NCI-H69 (cell line): ENCODE results near the gene PAPPA.

ENCODE experiments used
- DNase-seq: peaks from one replicate; lab custom pipeline; 2025; lab: John Stamatoyannopoulos, UW

PAPPA gene

GRCh38 chr9:116151966-116152381 is 1.6 kb upstream of the PAPPA start:
- DNase-seq = no peak

DNA sequence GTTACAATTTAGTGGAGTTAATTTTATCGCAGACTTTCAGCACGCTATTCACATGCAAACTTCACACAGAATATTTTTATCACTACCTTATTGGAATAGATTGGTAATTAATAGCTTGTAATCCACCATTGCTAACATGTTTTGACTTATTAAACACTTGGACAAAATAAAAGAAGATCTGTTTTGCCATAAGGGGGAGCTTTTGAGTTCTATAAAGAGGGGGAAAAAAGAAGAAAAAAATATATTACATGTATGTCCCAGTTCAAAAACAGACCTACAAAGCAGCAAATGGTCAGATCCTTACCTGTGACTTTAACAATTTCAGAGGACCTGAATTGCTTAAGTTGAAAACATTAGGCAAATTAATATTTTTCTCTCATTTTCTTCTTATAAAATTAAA is 1.2 kb upstream of the PAPPA start:
- DNase-seq = peak; percentile 58

DNA sequence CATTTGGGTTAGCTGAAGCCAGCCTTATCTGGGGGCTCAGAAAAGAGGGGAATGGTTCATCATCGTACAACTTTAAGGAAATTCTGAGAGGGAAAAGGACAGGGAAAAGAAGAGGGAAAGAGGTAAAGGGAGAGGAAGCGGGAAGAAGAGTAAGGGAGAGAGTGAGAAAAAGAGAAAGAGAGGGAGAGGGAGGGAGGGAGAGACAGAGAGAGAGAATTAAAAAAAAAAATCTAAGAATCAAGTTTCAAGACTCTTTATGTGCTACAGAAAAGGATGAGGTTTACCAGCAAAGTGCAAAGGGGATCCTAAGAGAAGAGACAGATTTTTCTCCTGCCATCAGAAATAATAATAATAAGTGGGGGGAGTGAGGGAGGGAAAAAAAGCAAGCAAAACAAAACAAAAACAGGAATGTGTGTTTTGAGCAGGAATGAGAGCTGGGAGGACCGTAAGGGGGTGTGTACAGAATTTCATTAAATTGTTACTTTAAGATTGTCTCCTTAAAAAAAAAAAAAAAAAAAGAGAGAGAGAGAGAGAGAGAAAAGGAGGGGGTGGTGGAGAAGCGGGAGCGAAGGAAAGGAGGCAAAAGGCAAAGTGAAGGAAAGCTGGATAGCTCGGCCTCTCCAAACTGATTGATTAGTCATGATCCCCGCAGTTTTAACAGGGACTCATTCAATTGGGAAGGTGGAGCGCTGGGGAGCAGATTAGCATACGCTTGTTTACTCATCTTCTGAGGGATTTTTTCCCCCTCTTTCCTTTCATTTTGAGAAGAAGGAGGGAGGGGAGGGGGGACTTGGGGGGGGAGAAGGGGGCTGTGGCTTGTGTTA is 438 bp upstream of the PAPPA start:
- peak; percentile 66 for DNase-seq

DNA sequence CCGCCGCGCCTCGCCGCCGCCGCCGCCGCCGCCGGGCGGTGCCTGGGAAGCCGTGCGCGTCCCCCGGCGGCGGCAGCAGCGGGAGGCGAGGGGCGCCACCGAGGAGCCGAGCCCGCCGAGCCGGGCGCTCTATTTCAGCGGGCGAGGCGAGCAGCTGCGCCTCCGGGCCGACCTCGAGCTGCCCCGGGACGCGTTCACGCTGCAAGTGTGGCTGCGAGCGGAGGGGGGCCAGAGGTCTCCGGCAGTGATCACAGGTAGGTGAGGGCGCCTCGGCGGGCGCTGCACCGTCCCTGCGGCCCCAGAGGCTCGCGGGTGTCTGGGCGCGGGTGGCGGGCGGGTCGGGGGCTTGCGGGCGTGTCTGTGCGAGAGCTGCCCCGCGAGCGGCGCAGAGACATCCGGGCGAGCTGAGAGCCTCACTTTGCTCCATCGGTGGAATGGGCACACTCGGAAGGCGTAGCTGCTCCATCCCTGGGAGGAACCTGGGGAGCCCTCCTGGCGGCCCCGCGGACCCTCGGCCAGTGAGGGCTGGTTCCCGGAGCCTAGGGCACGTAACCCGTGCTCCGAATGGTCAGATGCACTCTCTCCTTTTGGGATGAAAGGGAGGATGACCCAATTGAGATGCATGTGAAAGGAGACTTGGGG is 864 bp downstream of the PAPPA start:
- DNase-seq = peak; percentile 65

DNA sequence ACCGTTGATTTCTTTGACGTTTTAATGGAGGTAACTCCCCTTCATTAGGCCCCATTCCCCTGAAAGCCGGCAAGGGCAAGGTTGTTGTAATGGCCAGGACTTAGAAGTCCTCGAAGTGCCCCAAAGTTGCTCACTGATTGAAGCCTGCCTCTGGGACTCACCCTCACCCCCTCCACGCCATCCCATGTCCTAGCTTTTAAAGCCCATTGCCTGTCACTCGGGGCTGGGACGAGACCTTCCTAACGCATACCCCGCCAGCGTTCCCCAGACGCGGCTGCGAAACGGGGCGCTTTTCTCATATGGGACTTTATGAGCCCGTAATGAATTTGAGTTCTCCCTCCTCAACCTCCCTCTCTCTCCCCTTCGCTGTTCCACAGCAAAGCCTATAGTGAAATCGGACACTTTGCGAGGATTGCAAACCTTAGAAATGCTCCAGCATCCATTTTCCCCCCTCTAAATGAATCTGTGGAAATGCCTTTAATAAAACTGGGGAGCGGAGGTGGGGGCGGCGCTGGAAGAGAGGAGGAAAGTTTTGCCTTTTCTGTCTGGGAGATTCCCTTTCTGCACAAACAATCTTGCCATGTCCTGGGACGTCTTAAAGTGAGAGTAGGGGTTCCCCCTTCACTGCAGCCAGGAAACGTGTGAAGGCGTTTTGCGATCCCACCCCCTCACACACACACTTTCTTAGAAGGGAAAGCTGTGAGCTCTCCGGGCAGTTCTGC is 1.5 kb downstream of the PAPPA start:
- DNase-seq = peak; percentile 39

DNA sequence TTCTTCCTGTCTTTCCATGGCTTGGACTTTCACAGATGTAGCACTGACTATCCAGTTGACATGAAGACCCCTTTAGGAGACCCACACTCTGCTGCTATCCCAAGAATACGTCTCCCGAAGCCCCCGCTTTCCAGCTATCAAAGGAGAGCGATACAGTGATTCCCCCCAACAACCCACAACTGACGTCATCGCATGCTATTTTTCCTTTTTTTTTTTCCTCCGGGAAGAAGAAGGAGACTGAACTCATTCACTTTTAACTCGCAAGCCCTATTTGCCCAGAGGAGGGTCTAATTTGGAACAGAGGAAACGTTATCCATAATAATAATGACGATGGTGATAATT is 2.1 kb downstream of the PAPPA start:
- DNase-seq = peak; percentile 58

- peak; percentile 96 for DNase-seq
These were observed 3.2 kb downstream of the PAPPA start for GRCh38 chr9:116156621-116157314.

- DNase-seq = no peak
These were observed 4.0 kb downstream of the PAPPA start for GRCh38 chr9:116157436-116158138.

DNA sequence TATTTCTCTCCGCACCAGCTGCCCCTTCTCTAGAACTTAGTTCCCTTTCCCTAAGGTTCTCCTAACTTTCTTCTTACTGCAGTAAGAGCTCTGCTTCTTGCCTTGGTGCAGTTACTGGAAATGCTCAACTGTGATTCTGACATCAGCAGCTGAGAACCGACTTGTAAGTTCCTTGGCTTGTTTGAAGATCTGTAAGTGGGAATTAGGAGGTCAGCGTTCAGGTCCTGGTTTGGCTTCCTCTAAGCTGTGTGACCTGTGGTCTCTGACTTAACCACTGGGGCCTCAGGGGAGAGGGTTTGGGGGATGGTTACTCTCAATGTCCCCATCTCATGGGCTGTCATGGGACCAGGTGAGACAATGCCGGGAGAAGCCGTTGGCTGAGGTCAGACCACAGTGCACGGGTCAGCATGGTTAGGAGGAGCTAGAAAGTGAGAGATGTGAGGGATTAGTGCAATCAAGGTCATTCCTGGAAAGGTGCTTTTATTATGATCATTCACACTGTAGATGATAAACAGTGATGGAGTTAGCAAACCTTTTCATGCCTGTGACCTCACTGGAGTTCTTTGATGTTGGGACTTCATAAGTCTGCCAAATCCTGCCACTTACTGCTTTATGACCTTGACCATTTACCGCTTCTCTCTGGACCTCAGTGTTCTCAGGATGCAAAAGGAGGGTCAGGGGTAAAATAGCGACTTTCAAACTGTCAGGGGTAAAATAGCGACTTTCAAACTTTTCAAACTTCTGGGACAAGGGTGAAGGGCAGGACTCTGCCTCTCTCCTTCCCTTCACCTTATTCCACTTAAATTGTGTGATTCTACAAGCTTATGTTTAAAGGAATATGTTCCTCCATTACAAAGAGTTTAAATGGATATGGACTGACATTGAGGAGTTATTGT is 7.3 kb downstream of the PAPPA start:
- no peak for DNase-seq

GRCh38 chr9:116162241-116162781 is 8.7 kb downstream of the PAPPA start:
- no peak for DNase-seq

DNA sequence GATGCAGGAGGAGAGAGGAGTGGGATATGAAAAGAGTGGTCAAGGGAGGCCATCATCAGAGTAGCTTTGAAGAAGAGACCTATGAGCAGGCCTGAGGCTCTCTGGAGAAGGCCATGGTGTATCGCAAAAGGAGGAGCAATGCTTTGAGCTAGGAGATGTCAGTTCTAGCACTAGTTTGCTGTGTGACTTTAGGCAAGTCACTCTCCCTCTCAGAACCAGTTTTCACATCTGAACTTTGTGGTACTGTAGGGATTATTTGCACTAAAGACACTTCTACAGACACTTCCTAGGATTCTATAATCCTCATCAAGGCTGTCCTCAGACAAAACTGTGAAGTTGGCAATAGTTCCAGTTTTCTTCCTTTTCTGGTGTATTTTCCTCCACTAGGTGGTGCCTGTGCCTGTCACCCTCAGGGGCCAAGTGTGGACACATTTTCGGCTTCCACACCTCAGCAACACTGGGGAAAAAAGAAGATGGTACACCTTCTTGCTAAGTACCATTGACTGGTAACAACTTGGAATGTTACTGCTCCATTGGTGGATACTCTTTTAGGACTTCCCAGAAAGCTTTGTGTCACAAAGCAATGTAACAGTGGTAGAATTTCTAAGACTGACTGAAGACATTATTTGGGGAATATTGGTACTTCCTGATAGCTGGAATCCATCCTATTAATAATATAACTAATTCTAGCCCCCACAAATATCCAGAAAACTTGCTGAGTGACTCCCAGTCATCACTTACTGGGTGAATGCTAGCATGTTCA is 9.9 kb downstream of the PAPPA start:
- peak; percentile 37 for DNase-seq

DNA sequence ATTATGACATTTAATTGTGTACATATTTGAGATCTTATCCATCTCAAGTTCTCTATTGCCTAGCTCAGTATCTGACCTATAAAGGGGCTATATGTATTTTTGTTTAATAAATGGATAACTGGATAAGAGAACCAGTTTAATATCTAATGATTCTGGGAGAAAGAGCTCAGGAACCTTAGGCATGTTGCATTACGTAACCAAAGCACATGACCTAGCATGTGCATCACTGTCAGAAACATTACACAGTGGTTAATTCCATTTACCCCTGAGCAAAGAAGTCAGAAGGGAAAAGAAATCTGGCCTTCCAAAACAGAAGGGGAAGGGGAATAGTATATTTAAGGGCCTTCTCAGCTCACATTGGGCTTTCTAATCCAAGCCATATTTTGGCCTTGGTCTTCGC is 12.3 kb downstream of the PAPPA start:
- no peak for DNase-seq

- DNase-seq = no peak
These were observed 13.1 kb downstream of the PAPPA start for GRCh38 chr9:116166713-116167112.

DNA sequence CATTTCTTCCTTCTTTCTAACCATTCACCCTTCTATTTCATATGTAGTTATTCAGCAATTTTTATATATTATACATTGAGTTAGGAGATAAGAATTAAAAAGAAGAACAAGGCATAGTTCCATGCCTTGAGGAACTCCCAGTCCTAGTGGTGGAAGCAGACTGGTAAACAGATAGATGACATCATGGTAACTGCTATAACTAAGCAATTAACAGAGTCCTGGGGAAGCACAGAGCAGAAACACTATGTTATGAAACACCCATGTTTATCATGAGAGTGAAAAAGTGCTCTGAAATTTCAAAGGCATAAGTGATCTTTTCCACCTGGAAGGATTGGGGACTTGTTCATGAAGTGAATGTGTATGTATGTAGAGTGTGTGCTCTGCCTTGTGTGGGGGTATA is 14.6 kb downstream of the PAPPA start:
- DNase-seq = peak; percentile 33

DNA sequence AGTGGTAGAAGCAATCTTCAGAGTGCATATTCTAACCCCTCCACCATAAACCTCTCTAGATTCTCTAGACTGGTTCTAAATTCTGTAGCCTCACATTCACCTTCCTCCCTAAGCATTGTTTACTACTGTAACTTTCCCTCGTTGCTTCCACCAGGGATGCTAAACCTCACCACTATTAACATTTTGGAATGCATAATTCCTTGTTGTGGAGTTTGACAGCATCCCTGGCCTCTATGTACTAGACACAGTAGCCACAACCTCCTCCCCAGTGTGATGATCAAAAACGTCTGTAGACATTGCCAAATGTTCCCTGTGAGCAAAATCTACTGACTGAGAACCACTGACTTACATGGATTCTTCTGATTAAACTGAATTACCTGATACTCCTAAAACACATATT is 18.6 kb downstream of the PAPPA start:
- no peak for DNase-seq

DNA sequence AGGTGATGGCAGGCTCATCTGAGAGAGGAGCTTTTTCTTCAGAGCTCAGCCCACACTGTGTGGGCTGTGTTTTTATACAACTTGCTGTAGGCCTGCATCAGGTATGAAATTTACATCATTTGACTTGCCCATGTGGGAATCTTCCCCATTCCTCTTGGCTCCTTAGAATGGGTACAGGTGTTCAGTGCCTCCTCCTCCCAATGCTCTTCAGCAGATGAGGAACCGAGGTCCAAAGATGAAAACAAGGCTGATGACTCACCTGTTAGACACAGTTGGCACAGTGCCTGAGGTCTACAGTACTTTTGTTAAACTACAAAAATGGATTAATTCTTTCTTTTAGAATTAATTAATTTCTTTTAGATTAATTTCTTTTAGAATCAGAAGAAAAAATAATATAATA is 20.8 kb downstream of the PAPPA start:
- peak; percentile 45 for DNase-seq

DNA sequence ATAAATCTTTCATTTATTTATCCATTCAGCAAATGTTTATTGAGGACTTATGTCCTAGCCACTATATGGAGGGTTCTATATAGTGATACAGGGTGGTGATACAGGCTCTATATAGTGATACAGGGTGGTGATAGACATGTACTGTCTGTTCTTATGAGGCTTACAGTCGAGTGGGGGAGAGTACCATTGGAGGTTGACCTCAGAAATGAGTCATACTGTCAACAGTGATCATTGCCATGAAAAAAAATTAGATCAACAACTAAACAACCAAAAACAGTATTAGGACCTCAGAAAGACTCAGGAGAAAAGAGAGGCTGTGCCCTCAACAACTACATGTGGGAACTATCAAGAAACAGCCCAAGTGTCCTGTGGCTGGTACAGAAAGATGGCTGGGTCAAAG is 22.0 kb downstream of the PAPPA start:
- DNase-seq = no peak

GRCh38 chr9:116178481-116179211 is 25.1 kb downstream of the PAPPA start:
- peak; percentile 18 for DNase-seq

GRCh38 chr9:116179568-116179967 is 26.0 kb downstream of the PAPPA start:
- no peak for DNase-seq
